ENCODE results near the gene KPNA6. TPM values are rescaled to one million over a fixed set of nuclear protein-coding genes. Genes with fewer than 3 reads are reported as not detected.

KPNA6 gene
- total and polyA plus RNA-seq, 2 of the 13 experiments (the other 11 are each of a cell fraction or from before 2014, with no cell fraction given), result 22.0 to 47.5 TPM

- TF ChIP-seq, protein P1, sequence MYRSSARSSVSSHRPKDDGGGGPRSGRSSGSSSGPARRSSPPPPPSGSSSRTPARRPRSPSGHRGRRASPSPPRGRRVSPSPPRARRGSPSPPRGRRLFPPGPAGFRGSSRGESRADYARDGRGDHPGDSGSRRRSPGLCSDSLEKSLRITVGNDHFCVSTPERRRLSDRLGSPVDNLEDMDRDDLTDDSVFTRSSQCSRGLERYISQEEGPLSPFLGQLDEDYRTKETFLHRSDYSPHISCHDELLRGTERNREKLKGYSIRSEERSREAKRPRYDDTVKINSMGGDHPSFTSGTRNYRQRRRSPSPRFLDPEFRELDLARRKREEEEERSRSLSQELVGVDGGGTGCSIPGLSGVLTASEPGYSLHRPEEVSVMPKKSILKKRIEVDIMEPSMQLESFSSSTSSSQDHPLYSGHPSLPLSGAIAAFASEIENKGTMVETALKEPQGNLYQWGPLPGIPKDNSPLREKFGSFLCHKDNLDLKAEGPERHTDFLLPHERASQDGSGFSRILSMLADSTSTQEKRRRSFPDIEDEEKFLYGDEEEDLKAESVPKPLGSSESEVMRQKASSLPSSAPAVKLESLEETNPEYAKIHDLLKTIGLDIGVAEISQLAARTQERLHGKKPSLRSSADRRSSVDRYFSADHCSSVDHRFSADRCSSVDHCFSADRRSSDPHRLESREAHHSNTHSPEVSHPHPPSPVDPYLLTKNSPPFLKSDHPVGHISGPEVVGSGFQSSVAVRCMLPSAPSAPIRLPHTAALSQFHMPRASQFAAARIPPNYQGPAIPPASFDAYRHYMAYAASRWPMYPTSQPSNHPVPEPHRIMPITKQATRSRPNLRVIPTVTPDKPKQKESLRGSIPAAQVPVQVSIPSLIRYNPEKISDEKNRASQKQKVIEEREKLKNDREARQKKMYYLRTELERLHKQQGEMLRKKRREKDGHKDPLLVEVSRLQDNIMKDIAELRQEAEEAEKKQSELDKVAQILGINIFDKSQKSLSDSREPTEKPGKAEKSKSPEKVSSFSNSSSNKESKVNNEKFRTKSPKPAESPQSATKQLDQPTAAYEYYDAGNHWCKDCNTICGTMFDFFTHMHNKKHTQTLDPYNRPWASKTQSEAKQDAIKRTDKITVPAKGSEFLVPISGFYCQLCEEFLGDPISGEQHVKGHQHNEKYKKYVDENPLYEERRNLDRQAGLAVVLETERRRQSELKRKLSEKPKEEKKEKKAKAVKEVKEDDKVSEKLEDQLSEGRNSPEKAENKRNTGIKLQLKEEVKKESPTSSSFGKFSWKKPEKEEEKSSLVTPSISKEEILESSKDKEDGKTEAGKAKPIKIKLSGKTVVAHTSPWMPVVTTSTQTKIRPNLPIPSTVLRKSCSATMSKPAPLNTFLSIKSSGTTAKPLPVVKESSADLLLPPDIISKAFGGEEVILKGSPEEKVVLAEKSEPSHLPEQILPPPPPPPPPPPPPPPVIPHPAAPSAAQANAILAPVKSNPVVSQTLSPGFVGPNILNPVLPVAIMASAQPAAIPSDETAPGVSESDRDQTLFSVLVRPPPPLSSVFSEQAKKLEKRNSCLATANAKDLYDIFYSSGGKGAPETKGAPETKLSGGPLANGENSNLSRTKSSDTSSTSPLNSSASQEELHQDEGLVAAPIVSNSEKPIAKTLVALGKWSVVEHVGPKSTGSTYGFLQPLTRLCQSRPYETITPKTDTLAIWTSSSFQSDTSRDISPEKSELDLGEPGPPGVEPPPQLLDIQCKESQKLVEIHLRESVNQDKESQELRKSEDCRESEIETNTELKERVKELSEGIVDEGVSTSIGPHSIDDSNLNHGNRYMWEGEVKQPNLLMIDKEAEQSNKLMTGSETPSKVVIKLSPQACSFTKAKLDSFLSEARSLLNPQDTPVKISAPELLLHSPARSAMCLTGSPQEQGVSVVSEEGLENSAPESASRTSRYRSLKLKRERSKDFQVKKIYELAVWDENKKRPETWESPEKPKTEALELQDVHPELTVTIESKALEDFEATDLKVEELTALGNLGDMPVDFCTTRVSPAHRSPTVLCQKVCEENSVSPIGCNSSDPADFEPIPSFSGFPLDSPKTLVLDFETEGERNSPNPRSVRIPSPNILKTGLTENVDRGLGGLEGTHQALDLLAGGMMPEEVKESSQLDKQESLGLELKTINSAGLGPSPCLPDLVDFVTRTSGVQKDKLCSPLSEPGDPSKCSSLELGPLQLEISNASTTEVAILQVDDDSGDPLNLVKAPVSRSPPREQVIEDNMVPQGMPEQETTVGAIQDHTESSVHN (CRISPR knock-in tag; IDR thresholded peaks at IDR 0.05), result no peak
- TF ChIP-seq ARID3A (IDR thresholded peaks at IDR 0.05; ENCODE audit: low read depth, low read length), result no peak
- no peak for TF ChIP-seq JUND (CRISPR knock-in tag; IDR thresholded peaks at IDR 0.05)
- no peak for TF ChIP-seq RFX1 (IDR thresholded peaks at IDR 0.05)
- TF ChIP-seq ZNF143 (CRISPR knock-in tag; IDR thresholded peaks at IDR 0.05), result no peak
- no peak for TF ChIP-seq ZNF263 (CRISPR knock-in tag; IDR thresholded peaks at IDR 0.05)
- no peak for TF ChIP-seq TCF7L2 (IDR thresholded peaks at IDR 0.05; ENCODE audit: low read depth, low read length)
- TF ChIP-seq ZNF343 (CRISPR knock-in tag; IDR thresholded peaks at IDR 0.05), result no peak; the same call in 1 of the 2 replicates
- TF ChIP-seq DNMT1 (CRISPR knock-in tag; IDR thresholded peaks at IDR 0.05), result no peak
- TF ChIP-seq HMG20A (CRISPR knock-in tag; IDR thresholded peaks at IDR 0.05; ENCODE audit: borderline replicate concordance), result no peak
- TF ChIP-seq, protein P2, sequence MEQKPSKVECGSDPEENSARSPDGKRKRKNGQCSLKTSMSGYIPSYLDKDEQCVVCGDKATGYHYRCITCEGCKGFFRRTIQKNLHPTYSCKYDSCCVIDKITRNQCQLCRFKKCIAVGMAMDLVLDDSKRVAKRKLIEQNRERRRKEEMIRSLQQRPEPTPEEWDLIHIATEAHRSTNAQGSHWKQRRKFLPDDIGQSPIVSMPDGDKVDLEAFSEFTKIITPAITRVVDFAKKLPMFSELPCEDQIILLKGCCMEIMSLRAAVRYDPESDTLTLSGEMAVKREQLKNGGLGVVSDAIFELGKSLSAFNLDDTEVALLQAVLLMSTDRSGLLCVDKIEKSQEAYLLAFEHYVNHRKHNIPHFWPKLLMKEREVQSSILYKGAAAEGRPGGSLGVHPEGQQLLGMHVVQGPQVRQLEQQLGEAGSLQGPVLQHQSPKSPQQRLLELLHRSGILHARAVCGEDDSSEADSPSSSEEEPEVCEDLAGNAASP (CRISPR knock-in tag; IDR thresholded peaks at IDR 0.05; ENCODE audit: borderline replicate concordance), result peak; percentile 56
- TF ChIP-seq MTF2 (CRISPR knock-in tag; IDR thresholded peaks at IDR 0.05; ENCODE audit: borderline replicate concordance), result 0 out of 2 replicates have a peak, but pooled peaks have one; percentile 39
- TF ChIP-seq MED13 (CRISPR knock-in tag; IDR thresholded peaks at IDR 0.05), result no peak
- TF ChIP-seq MLX (CRISPR knock-in tag; IDR thresholded peaks at IDR 0.05), result peak; percentile 31
- TF ChIP-seq ZKSCAN8 (CRISPR knock-in tag; IDR thresholded peaks at IDR 0.05; ENCODE audit: borderline replicate concordance), result no peak
- peak; percentile 57; the same call in 1 of the 2 replicates for TF ChIP-seq HIVEP1 (CRISPR knock-in tag; IDR thresholded peaks at IDR 0.05)
- TF ChIP-seq, protein P3, sequence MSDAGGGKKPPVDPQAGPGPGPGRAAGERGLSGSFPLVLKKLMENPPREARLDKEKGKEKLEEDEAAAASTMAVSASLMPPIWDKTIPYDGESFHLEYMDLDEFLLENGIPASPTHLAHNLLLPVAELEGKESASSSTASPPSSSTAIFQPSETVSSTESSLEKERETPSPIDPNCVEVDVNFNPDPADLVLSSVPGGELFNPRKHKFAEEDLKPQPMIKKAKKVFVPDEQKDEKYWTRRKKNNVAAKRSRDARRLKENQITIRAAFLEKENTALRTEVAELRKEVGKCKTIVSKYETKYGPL (CRISPR knock-in tag; IDR thresholded peaks at IDR 0.05), result no peak
- TF ChIP-seq SRSF4 (IDR thresholded peaks at IDR 0.05; ENCODE audit: low read depth, low read length, poor library complexity, severe bottlenecking), result no peak
Measured at GRCh38 chr1:32072622-32073298, 35.1 kb upstream of the KPNA6 start, which contains the start of gene TMEM39B (continued).
